Effector memory CD4-positive, alpha-beta T cell (primary cell): ENCODE measurements around the gene MINAR1.
"Not testable (repeated sequence)": the region's sequence is repeated elsewhere in the genome, so short reads cannot be mapped to it uniquely, and the experiment has no call there.

Source experiments
- DNase-seq, 3 donors: peaks; one replicate each; pipeline ENCODE4 v3.0.0-alpha.2; 2020
- H3K27ac ChIP-seq: 2 replicates; pipeline ENCODE4 v1.7.0; 2013; ENCODE audit warnings: mild to moderate bottlenecking, low read length, moderate library complexity; ENCODE audit not compliant: insufficient read depth, poor library complexity, severe bottlenecking
- H3K27me3 ChIP-seq: replicated peaks from 2 replicates; pipeline ENCODE4 v1.7.0; 2013; ENCODE audit warnings: mild to moderate bottlenecking, low read length; ENCODE audit not compliant: insufficient read depth, control insufficient read depth, poor library complexity, severe bottlenecking
- H3K36me3 ChIP-seq: 2 replicates; pipeline ENCODE4 v1.7.0; 2013; ENCODE audit warnings: mild to moderate bottlenecking, low read length, moderate library complexity; ENCODE audit not compliant: control insufficient read depth, insufficient read depth
- H3K4me1 ChIP-seq: 2 replicates; pipeline ENCODE4 v1.7.0; 2013; ENCODE audit warnings: low read length, mild to moderate bottlenecking; ENCODE audit not compliant: control insufficient read depth, insufficient read depth, poor library complexity, severe bottlenecking
- H3K4me3 ChIP-seq: 2 replicates; pipeline ENCODE4 v1.7.0; 2013; ENCODE audit warnings: low read length, low read depth, mild to moderate bottlenecking; ENCODE audit not compliant: insufficient read depth, poor library complexity, severe bottlenecking
- H3K9me3 ChIP-seq: 2 replicates; pipeline ENCODE4 v1.7.0; 2013; ENCODE audit warnings: mild to moderate bottlenecking, low read length, moderate library complexity; ENCODE audit not compliant: control insufficient read depth

The MINAR1 gene

DNA sequence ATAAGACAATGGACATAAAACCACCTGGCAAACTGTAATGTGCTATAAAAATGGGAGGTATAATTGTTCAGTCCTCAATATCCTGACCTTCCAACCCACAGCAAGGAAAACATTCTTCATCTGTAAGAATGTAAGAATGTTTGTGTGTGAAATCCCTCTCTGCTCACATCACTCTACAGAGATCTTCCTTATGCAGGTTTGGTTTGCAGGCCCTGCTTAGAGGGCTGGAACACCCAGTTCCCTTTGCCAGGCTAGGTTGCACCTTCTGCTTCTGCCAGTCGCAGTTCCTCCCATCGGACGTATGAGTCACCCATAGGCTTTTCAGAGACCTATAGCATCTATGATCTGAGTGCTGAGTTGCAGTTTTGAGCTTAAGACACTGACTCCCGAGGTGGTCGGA is 24.1 kb upstream of the MINAR1 start:
- no peak overlapping the region for H3K4me3 ChIP-seq
- no peak for DNase-seq
- H3K27me3 ChIP-seq: no peaks in the 10 kb centered on the region
- H3K4me1 ChIP-seq: no peaks in the 10 kb centered on the region
- no peaks in the 10 kb centered on the region for H3K9me3 ChIP-seq
- no peak overlapping the region for H3K27ac ChIP-seq
- H3K36me3 ChIP-seq: peaks cover 6% of the 10 kb centered on the region

GRCh38 chr15:79410237-79410636 is 21.9 kb upstream of the MINAR1 start:
- Histone ChIP-seq H3K36me3 (peaks cover 6% of the 10 kb centered on the region), H3K9me3 (no peaks in the 10 kb centered on the region), H3K4me1 (no peaks in the 10 kb centered on the region), H3K27ac (no peak overlapping the region), H3K27me3 (no peaks in the 10 kb centered on the region), H3K4me3 (no peak overlapping the region)
- DNase-seq: no peak

DNA sequence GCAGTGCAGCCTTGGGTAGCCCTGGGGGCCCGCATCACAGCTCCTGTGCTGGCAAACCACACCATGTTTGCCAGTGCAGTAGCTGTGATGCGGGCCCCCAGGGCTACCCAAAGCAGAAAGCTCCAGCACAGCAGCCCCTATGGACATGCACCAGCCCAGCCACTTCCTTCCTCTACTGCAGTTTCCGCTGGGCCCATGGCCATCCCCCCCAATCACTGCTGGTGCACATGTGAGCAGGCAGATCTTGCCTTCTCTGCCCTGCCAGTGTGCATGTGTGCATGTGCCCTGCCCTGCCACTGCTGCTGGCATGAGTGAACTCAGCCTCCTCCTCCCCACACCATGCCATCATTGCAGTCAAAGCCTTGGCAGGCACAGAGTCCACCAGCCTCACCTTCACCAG is 20.1 kb upstream of the MINAR1 start:
- H3K27me3 ChIP-seq: no peaks in the 10 kb centered on the region
- no peak overlapping the region for H3K27ac ChIP-seq
- H3K4me1 ChIP-seq: no peaks in the 10 kb centered on the region
- no peaks in the 10 kb centered on the region for H3K9me3 ChIP-seq
- H3K36me3 ChIP-seq: peaks cover 6% of the 10 kb centered on the region
- no peak overlapping the region for H3K4me3 ChIP-seq
- no peak for DNase-seq

DNA sequence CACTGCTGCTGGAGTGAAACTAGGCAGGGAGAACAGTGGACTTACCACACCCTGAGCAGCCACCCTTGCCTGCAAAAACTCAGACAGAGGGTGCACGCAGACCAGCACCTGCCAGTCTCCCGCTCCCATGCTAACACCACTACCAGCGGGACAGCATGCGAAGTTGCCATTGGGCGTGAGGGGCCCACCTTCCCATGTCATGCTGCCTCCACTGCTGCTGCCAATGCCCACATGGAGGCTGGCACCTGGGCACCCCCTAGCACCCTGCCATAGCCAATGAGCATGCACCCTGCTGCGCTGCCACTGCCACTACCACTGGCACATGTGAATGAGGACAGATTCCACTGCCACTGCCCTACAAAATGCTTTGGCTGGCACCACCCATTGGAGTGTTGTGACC is 19.7 kb upstream of the MINAR1 start:
- no peak overlapping the region for H3K27ac ChIP-seq
- H3K4me1 ChIP-seq: no peaks in the 10 kb centered on the region
- no peak overlapping the region for H3K4me3 ChIP-seq
- DNase-seq: no peak
- H3K36me3 ChIP-seq: peaks cover 6% of the 10 kb centered on the region
- no peaks in the 10 kb centered on the region for H3K9me3 ChIP-seq
- no peaks in the 10 kb centered on the region for H3K27me3 ChIP-seq

- DNase-seq: no peak
- Histone ChIP-seq H3K27ac (no peak overlapping the region), H3K27me3 (no peaks in the 10 kb centered on the region), H3K9me3 (no peaks in the 10 kb centered on the region), H3K36me3 (peaks cover 6% of the 10 kb centered on the region), H3K4me1 (no peaks in the 10 kb centered on the region), H3K4me3 (no peak overlapping the region)
Measured at GRCh38 chr15:79416876-79417275, 15.3 kb upstream of the MINAR1 start.

DNA sequence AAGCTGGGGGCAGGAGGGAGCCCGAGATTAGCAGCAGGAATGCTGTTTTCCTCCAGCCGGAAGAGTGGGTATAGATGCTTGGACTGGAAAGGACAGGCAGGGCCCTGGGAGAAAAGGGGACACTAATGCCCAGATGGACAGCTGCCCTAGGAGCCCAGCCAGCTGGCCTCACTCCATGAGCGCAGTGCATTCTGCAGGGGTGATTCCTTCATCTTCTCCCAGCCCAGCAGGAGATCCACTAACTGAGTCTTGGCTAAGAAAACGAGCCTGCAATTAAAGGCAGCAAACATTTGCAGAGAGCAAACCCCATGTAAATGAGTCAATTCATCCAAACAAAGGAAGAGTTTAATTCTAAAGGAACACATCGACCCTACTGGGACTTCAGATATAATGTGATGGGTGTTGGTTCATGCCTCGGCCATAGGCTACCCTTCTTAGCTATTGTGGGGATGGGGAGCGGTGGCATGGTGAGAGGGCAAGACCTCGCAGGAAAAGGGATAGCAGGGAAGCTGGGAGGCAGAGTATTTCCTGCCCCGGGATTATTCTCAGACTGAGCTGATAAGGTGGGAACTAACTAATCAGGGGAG is 13.3 kb upstream of the MINAR1 start:
- H3K4me3 ChIP-seq: no peak overlapping the region
- no peak overlapping the region for H3K27ac ChIP-seq
- no peak for DNase-seq
- H3K9me3 ChIP-seq: no peaks in the 10 kb centered on the region
- no peaks in the 10 kb centered on the region for H3K36me3 ChIP-seq
- no peaks in the 10 kb centered on the region for H3K27me3 ChIP-seq
- no peaks in the 10 kb centered on the region for H3K4me1 ChIP-seq

GRCh38 chr15:79425591-79426295 is 6.4 kb upstream of the MINAR1 start:
- H3K27me3 ChIP-seq: peaks cover 13% of the 10 kb centered on the region
- H3K27ac ChIP-seq: no peak overlapping the region
- H3K4me3 ChIP-seq: no peak overlapping the region
- no peaks in the 10 kb centered on the region for H3K9me3 ChIP-seq
- no peak for DNase-seq
- no peaks in the 10 kb centered on the region for H3K36me3 ChIP-seq
- no peaks in the 10 kb centered on the region for H3K4me1 ChIP-seq

GRCh38 chr15:79426899-79427298 is 5.2 kb upstream of the MINAR1 start:
- H3K9me3 ChIP-seq, DNase-seq, H3K27ac ChIP-seq, H3K36me3 ChIP-seq, H3K4me1 ChIP-seq, H3K4me3 ChIP-seq: not testable (repeated sequence)
- peaks cover 13% of the 10 kb centered on the region for H3K27me3 ChIP-seq

- no peak overlapping the region for H3K4me3 ChIP-seq
- peaks cover 18% of the 10 kb centered on the region for H3K27me3 ChIP-seq
- DNase-seq: no peak
- no peaks in the 10 kb centered on the region for H3K36me3 ChIP-seq
- H3K27ac ChIP-seq: no peak overlapping the region
- no peaks in the 10 kb centered on the region for H3K9me3 ChIP-seq
- H3K4me1 ChIP-seq: no peaks in the 10 kb centered on the region
Measured at GRCh38 chr15:79427781-79428598, 4.1 kb upstream of the MINAR1 start.
